K562 (cell line): ENCODE measurements around the gene NMUR1. TPM values are rescaled to one million over a fixed set of nuclear protein-coding genes. Genes with fewer than 3 reads are reported as not detected.

Experiments
- ATAC-seq: fragments of 200-7000 bp; cut with Tn5 transposase; 3 replicates; pipeline ENCODE4 v1.9.1; 2020; ENCODE audit warnings: moderate library complexity
- BruUV-seq: library from RNA; stranded (reverse); fragments of 400-500 nt; replicated peaks from 2 replicates; lab custom pipeline; 2021; lab: Mats Ljungman, UMichigan
- CTCF ChIA-PET: fragments of 300-600 bp; formaldehyde crosslinking; extraction: SDS; loops from one replicate; lab custom pipeline; 2021; ENCODE audit warnings: low intra/inter-chr PET ratio; lab: Yijun Ruan, JAX
- POLR2A ChIA-PET: fragments of 300-600, 350-650 bp; sonication (Branson Sonifier 250); formaldehyde crosslinking; extraction: SDS; loops from one replicate; lab custom pipeline; 2021; ENCODE audit warnings: antibody characterized with exemption, inconsistent platforms; lab: Yijun Ruan, JAX
- DNase-seq, 4 experiments: peaks; one replicate each; pipeline versions ENCODE4 v3.0.0 to v3.0.0-alpha.2; 2011 to 2018; ENCODE audit warnings: low spot score in 3 of 4, mixed read lengths in 3 of 4; ENCODE audit errors: extremely low read depth in 1 of 4
- FAIRE-seq: peaks from 2 replicates; lab custom pipeline; 2011; peaks lifted over from hg19 to GRCh38; lab: Jason Lieb, UNC
- H2AFZ ChIP-seq: 2 replicates; pipeline ENCODE4 v1.6.0; 2011; ENCODE audit warnings: low read depth, low read length, control low read depth, inconsistent platforms
- H3K27ac ChIP-seq: fragments of 200-600 bp; 3 replicates; pipeline ENCODE4 v1.8.0; 2011; ENCODE audit warnings: low read depth, mild to moderate bottlenecking, control low read depth, inconsistent platforms, low read length, moderate library complexity, mixed read lengths; ENCODE audit errors: extremely low read depth
- H3K27me3 ChIP-seq, 2 experiments: fragments of 300-600 bp in 1 of 2; 2 replicates in 1 of 2; 3 replicates in 1 of 2; pipeline versions ENCODE4 v1.6.0 to v1.8.0; 2011; ENCODE audit warnings: inconsistent platforms in 2 of 2, low read length in 2 of 2, mild to moderate bottlenecking in 1 of 2, mixed read lengths in 1 of 2, moderate library complexity in 1 of 2; ENCODE audit not compliant: control insufficient read depth in 2 of 2, insufficient read depth in 2 of 2
- H3K36me3 ChIP-seq: fragments of 300-600 bp; 3 replicates; pipeline ENCODE4 v1.8.0; 2011; ENCODE audit warnings: mild to moderate bottlenecking, low read length, inconsistent platforms; ENCODE audit not compliant: control insufficient read depth, insufficient read depth
- H3K4me1 ChIP-seq, 2 experiments: fragments of 200-600 bp in 1 of 2; replicated peaks in 1 of 2; 2 replicates in 1 of 2; 3 replicates in 1 of 2; pipeline versions ENCODE4 v1.5.1 to v1.8.0; 2011; ENCODE audit warnings: inconsistent platforms in 2 of 2, low read length in 2 of 2, mild to moderate bottlenecking in 1 of 2, mixed read lengths in 1 of 2, moderate library complexity in 1 of 2; ENCODE audit not compliant: control insufficient read depth in 2 of 2, insufficient read depth in 2 of 2
- H3K4me2 ChIP-seq: 2 replicates; pipeline ENCODE4 v1.6.1; 2011; ENCODE audit warnings: low read length, control low read depth, inconsistent platforms, mixed read lengths; ENCODE audit not compliant: insufficient read depth
- H3K4me3 ChIP-seq: fragments of 200-600 bp; sonication (generic), shearing (Covaris generic); 2 replicates; pipeline ENCODE4 v1.5.1; 2016; ENCODE audit warnings: control low read depth, inconsistent platforms
- H3K79me2 ChIP-seq: fragments of 200-600 bp; 3 replicates; pipeline ENCODE4 v1.8.0; 2011; ENCODE audit warnings: low read length, inconsistent platforms; ENCODE audit not compliant: control insufficient read depth, insufficient read depth
- H3K9ac ChIP-seq, 2 experiments: 2 replicates each; pipeline versions ENCODE4 v1.6.0 to v1.6.1; 2011; ENCODE audit warnings: low read depth in 2 of 2, low read length in 2 of 2, control low read depth in 1 of 2, inconsistent platforms in 1 of 2, mild to moderate bottlenecking in 1 of 2, mixed read lengths in 1 of 2; ENCODE audit not compliant: insufficient read depth in 1 of 2
- H3K9me1 ChIP-seq: one replicate; pipeline ENCODE4 v1.6.0; 2011; ENCODE audit warnings: inconsistent platforms, mild to moderate bottlenecking, low read length, moderate library complexity; ENCODE audit not compliant: control insufficient read depth, insufficient read depth
- H3K9me3 ChIP-seq: replicated peaks from 2 replicates; pipeline ENCODE4 v1.5.1; 2011; ENCODE audit warnings: low read depth, low read length, inconsistent platforms; ENCODE audit not compliant: control insufficient read depth, insufficient read depth
- H4K20me1 ChIP-seq: replicated peaks from 2 replicates; pipeline ENCODE4 v1.6.1; 2011; ENCODE audit warnings: low read length, inconsistent platforms, mixed read lengths; ENCODE audit not compliant: control insufficient read depth, insufficient read depth
- C11orf30 ChIP-seq: fragments of 450-650 bp; IDR thresholded peaks from 2 replicates; pipeline ENCODE4 v1.6.1; 2016; ENCODE audit warnings: low read depth, mild to moderate bottlenecking
- MAFF ChIP-seq: IDR thresholded peaks from 2 replicates; pipeline ENCODE4 v1.6.1; 2012; ENCODE audit warnings: low read length, improper control_type of control experiment
- MAFG ChIP-seq: fragments of 450-650 bp; conservative IDR thresholded peaks from 2 replicates; pipeline ENCODE4 v1.6.1; 2016; ENCODE audit warnings: missing genetic modification characterization, missing compliant biosample characterization
- RAD51 ChIP-seq: fragments of 450-650 bp; IDR thresholded peaks from 2 replicates; pipeline ENCODE4 v1.7.1; 2016; ENCODE audit warnings: low read depth, mild to moderate bottlenecking, borderline replicate concordance
- ZNF316 ChIP-seq: fragments of 450-650 bp; IDR thresholded peaks from 2 replicates; pipeline ENCODE4 v1.6.1; 2016
- ZNF347 ChIP-seq: fragments of 450-650 bp; formaldehyde crosslinking; IDR thresholded peaks from 2 replicates; pipeline ENCODE4 v1.4.0; 2020; ENCODE audit warnings: low read depth, mild to moderate bottlenecking, moderate library complexity
- WGBS: fragments of 100-300 bp; shearing (Covaris generic); methylation state at CpG from one replicate; pipeline ENCODE4 v1.1.6; 2016; ENCODE audit warnings: low coverage, mixed read lengths; ENCODE audit not compliant: insufficient coverage; ENCODE audit errors: missing lambda C conversion rate; 5-methylcytosine and 5-hydroxymethylcytosine counted together
- in situ Hi-C: fragments of 300-500 bp; cut with MboI; formaldehyde crosslinking; loops from 4 replicates; pipeline ENCODE4 v1.15.0; 2018; ENCODE audit warnings: inconsistent platforms, mixed read lengths
- intact Hi-C: fragments of 100-400 bp; cut with micrococcal nuclease; formaldehyde crosslinking; loops from 2 replicates; pipeline ENCODE4 v1.14.2; 2022
- polyA plus RNA-seq, 8 experiments: library from polyadenylated mRNA; depleted of rRNA in 4 of 8; stranded (reverse) in 5 of 8; unstranded in 3 of 8; fragments of >200 nt; fragmentation: Nextera tagmentation in 2 of 8; fragmentation: Illumina TruSeq in 1 of 8; extraction: Ambion mirVana in 2 of 8; extraction: Trizol in 1 of 8; gene quantifications; 2 replicates each; pipeline versions ENCODE4 v1.2.1 to v1.2.3, GENCODE V29; 2011 to 2014; ENCODE audit warnings: inconsistent platforms in 1 of 8, missing spikeins in 1 of 8
- total RNA-seq, 7 experiments: library from RNA; depleted of rRNA in 6 of 7; stranded (reverse); fragments of >200 nt in 6 of 7; fragmentation: Illumina TruSeq in 2 of 7; extraction: Trizol in 2 of 7; gene quantifications; 2 replicates each; pipeline versions ENCODE4 v1.2.1 to v1.2.3, GENCODE V29; 2011 to 2021; ENCODE audit warnings: low replicate concordance in 1 of 7
- TF ChIP-seq, protein P1 (sequence below): fragments of 250-450 bp; sonication (Bioruptor Pico); IDR thresholded peaks from 2 replicates; pipeline ENCODE4 v1.4.0; 2020; ENCODE audit warnings: mild to moderate bottlenecking, moderate library complexity

Gene NMUR1
- total and polyA plus RNA-seq, 9 of the 15 experiments (the other 6 are each of a cell fraction or from before 2014, with no cell fraction given), result 0.01 to 0.27 (median 0.15) TPM

DNA sequence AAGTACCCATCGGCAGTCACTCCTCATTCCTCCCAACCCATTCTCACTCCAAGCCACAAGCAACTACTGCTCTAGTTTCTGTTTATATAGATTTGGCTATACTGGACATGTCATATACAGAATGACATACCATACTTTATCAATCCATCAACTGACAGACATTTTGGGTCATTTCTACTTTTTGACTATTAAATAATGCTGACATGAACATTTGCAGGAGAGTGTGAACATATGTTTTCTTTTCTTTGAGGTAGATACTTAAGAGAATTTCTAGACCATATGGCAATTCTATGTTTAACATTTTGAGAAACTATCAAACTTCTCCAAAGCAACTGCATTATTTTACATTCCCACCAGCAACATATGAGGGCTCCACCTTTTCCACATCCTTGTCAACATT lies 32.6 kb downstream of the NMUR1 start:
- ChIA-PET CTCF (no interaction called here), POLR2A (no interaction called here)
- Histone ChIP-seq H3K9me3 (no peaks in the 10 kb centered on the region), H3K27me3 (no peaks in the 10 kb centered on the region), H3K4me3 (no peak overlapping the region), H3K9ac (no peak overlapping the region), H3K27ac (no peak overlapping the region), H3K4me2 (no peak overlapping the region), H2AFZ (no peak overlapping the region), H3K9me1 (no peaks in the 10 kb centered on the region), H4K20me1 (no peaks in the 10 kb centered on the region), H3K79me2 (no peaks in the 10 kb centered on the region), H3K4me1 (no peaks in the 10 kb centered on the region), H3K36me3 (no peaks in the 10 kb centered on the region)
- ATAC-seq, result no peak
- intact Hi-C loops, result no loop called here
- FAIRE-seq, result no peak
- 79% methylated on average over 1 of the region's 1 CpG for WGBS
- no TSS peak for BruUV-seq
- 0 out of 2 replicates have a peak, but pooled peaks have one; percentile 36 for TF ChIP-seq MAFG (tag)
- peak; percentile 82 for TF ChIP-seq ZNF316
- no peak for TF ChIP-seq ZNF347 (CRISPR knock-in tag)
- TF ChIP-seq RAD51, result no peak
- peak; percentile 57 for TF ChIP-seq MAFF
- TF ChIP-seq C11orf30, result peak; percentile 68
- TF ChIP-seq, protein P1, sequence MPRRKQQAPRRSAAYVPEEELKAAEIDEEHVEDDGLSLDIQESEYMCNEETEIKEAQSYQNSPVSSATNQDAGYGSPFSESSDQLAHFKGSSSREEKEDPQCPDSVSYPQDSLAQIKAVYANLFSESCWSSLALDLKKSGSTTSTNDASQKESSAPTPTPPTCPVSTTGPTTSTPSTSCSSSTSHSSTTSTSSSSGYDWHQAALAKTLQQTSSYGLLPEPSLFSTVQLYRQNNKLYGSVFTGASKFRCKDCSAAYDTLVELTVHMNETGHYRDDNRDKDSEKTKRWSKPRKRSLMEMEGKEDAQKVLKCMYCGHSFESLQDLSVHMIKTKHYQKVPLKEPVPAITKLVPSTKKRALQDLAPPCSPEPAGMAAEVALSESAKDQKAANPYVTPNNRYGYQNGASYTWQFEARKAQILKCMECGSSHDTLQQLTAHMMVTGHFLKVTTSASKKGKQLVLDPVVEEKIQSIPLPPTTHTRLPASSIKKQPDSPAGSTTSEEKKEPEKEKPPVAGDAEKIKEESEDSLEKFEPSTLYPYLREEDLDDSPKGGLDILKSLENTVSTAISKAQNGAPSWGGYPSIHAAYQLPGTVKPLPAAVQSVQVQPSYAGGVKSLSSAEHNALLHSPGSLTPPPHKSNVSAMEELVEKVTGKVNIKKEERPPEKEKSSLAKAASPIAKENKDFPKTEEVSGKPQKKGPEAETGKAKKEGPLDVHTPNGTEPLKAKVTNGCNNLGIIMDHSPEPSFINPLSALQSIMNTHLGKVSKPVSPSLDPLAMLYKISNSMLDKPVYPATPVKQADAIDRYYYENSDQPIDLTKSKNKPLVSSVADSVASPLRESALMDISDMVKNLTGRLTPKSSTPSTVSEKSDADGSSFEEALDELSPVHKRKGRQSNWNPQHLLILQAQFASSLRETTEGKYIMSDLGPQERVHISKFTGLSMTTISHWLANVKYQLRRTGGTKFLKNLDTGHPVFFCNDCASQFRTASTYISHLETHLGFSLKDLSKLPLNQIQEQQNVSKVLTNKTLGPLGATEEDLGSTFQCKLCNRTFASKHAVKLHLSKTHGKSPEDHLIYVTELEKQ (CRISPR knock-in tag), result no peak
- DNase-seq, result no peak
- in situ Hi-C loops, result no loop called here
